Skeletal muscle cell (primary cell): ENCODE measurements around the gene DYNLT1.
A peak's percentile ranks its signal among the peaks of the same experiment; 100 is the strongest.
"Not testable (repeated sequence)": the region's sequence is repeated elsewhere in the genome, so short reads cannot be mapped to it uniquely, and the experiment has no call there.

Experiments
- DNase-seq: peaks from one replicate; pipeline ENCODE4 v3.0.0-alpha.2; 2010; ENCODE audit warnings: low read depth
- H3K4me3 ChIP-seq: 2 replicates; pipeline ENCODE4 v1.5.1; 2011; ENCODE audit warnings: low read depth, mild to moderate bottlenecking, control low read depth, low read length, moderate library complexity

DYNLT1 gene

DNA sequence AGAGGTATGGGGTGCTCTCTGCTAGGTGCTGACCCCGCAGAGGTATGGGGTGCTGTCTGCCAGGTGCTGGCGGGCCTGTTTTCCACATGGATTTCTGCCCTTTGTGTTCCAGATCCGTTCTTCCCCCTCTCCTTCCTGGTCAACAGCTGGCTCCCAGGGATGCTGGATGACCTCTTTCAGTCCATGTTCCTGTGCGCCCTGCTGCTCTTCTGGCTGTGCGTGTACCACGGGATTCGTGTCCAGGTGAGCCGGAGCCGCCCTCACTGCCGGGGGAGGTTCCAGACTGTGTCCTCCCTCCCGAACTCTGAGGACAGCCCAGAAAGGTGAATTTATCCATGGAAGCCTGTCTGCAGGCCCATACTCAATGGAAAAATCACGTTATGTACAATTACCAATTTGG is 36.3 kb downstream of the DYNLT1 start:
- DNase-seq: no peak
- no peak overlapping the region for H3K4me3 ChIP-seq

- no peak for DNase-seq
- H3K4me3 ChIP-seq: no peak overlapping the region
Measured at GRCh38 chr6:158607411-158608170, 37.0 kb downstream of the DYNLT1 start.

DNA sequence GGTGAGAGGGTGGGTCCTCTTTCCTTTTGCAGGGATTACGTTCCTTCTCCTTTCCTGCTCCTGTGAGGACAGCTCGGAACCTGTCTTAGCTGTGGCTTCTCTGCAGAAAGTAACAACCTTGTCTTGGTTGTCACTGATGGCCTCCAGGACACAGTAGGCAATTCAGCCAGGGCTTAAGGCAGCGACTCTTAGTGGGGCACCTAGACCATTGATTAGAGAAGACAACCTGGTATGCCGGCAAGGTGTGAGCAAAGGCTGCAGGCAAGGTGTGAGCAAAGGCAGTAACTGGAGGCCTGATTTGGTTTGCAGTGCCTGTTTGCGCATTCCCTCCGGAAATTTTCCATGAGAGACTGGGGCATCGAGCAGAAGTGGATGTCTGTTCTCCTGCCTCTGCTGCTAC is 37.6 kb downstream of the DYNLT1 start:
- no peak overlapping the region for H3K4me3 ChIP-seq
- DNase-seq: no peak

GRCh38 chr6:158606011-158606410 is 38.5 kb downstream of the DYNLT1 start:
- H3K4me3 ChIP-seq, DNase-seq: not testable (repeated sequence)

GRCh38 chr6:158605266-158605878 is 39.2 kb downstream of the DYNLT1 start:
- DNase-seq: peak; percentile 23
- no peak overlapping the region for H3K4me3 ChIP-seq

- H3K4me3 ChIP-seq: no peak overlapping the region
- no peak for DNase-seq
Measured at GRCh38 chr6:158604048-158604406, 40.5 kb downstream of the DYNLT1 start.

DNA sequence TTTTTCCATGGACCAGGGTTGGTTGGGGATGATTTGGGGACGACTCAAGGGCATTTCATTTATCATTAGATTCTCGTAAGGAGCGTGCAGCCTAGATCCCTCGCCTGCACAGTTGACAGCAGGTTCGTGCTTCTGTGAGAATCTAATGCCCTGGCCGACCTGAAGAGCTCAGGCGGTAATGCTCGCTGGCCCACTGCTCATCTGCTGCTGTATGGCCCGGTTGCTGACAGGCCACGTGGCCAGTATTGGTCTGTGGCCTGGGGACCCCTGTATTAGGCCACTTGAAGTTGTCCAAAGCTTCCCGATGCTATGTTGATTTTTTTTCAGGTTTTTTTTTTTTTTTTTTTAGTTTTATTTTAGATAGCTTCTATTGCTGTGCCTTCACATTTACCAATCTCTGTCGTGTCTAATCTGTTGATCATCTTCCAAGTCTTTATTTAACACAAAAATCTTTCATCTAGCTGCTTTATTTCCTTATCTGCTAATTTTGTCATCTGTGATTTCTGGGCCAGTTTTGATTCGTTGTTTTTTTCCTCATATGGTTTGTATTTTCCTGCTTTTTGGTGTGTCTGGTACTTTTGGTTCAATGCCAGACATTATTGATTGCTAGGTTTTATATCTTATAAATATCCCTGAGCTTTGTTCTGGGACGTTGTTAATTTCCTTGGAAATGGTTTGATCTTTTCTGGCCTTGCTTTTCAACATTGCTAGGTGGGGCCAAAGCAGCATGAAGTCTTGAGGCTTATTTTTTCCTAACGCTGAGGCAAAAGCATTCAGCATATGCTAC is 41.1 kb downstream of the DYNLT1 start:
- DNase-seq: no peak
- H3K4me3 ChIP-seq: no peak overlapping the region

DNA sequence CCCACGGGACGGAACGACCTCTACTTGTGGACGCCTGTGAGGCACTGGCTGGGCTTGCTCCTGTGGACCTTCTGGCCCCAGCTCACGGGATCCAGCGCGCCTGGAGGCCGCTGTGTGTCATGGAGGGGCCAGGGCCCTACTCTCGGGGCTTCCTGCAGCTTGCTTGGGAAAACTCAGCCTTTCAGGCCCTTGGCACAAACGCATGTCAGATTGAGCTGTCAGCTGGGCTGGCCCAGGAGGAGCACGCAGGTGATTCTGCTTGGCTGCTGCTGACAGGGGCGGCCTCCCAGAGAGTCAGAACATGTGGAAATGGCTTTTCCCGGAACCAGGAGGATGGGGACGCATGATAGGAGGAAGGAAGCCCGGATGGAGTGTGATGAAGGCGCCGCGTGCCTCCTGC is 44.9 kb downstream of the DYNLT1 start:
- no peak for DNase-seq
- H3K4me3 ChIP-seq: no peak overlapping the region

DNA sequence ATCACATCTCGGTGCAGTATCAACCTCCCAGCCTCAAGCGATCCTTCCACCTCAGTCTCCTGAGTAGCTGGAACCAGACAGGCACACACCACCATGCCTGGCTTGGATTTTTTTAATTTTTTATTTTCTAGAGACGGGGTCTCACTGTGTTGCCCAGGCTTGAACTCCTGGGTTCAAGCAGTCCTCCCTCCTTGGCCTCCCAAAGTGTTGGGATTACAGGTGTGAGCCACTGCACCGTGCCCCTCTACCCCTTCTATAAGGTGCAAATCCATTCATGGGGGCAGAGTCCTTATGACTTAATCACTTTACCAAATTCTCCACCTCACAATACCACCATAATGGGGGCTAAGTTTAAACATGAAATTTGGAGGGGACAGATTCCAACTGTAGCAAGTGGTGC is 47.0 kb downstream of the DYNLT1 start:
- no peak overlapping the region for H3K4me3 ChIP-seq
- DNase-seq: no peak

GRCh38 chr6:158596861-158597260 is 47.7 kb downstream of the DYNLT1 start:
- no peak for DNase-seq
- H3K4me3 ChIP-seq: no peak overlapping the region

GRCh38 chr6:158595223-158595622 is 49.3 kb downstream of the DYNLT1 start:
- H3K4me3 ChIP-seq: no peak overlapping the region
- DNase-seq: no peak

DNA sequence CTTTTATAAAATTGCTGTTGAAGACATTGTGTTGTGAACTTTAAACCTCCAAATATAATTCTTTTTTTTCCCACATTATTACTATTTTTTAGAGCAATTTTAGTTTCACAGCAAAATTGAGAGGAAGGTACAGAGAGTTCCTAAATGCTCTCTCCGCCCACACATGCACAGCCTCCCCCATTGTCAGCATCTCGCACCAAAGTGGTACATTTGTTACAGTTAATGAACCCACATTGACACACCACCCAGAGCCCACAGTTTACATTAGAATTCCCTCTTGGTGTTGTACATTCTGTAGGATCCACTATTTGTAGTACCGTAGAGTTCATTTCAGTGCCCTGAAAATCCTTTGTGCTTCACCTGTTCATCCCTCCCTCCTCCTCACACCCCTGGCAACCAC is 50.9 kb downstream of the DYNLT1 start:
- DNase-seq: no peak
- H3K4me3 ChIP-seq: no peak overlapping the region

DNA sequence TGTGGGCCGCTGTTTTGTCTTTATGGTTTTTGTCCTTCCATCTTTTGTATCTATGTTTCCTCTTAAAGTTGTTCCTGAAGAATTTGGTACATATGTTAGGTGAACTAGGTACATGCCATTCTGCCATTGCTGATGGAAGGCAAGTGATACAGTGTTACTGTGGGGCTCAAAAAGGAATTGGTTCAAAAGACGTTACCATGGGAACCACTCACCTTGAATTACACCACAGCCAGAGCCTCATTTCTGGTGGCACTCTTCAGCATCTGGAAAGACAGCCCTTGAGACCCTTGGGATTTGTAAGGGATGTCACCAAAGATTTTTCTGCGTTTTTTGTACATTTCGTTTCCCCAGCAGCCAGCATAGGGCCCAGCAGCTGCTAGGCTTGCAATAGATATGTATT is 52.7 kb downstream of the DYNLT1 start:
- no peak overlapping the region for H3K4me3 ChIP-seq
- no peak for DNase-seq

GRCh38 chr6:158591134-158591809 is 53.3 kb downstream of the DYNLT1 start:
- no peak for DNase-seq
- no peak overlapping the region for H3K4me3 ChIP-seq

GRCh38 chr6:158589366-158589765 is 55.2 kb downstream of the DYNLT1 start:
- no peak overlapping the region for H3K4me3 ChIP-seq
- no peak for DNase-seq

- DNase-seq: no peak
- no peak overlapping the region for H3K4me3 ChIP-seq
Measured at GRCh38 chr6:158586652-158587051, 57.9 kb downstream of the DYNLT1 start.
